Activated CD4-positive, alpha-beta T cell treated with anti-CD3 and anti-CD28 coated beads, Interleukin-2, amount 50 U/mL, for 4 hours (primary cell): ENCODE results near the gene LPP.

Experiments
- DNase-seq, 2 experiments: peaks; one replicate each; pipeline ENCODE4 v3.0.0-alpha.2; 2020

The LPP gene

DNA sequence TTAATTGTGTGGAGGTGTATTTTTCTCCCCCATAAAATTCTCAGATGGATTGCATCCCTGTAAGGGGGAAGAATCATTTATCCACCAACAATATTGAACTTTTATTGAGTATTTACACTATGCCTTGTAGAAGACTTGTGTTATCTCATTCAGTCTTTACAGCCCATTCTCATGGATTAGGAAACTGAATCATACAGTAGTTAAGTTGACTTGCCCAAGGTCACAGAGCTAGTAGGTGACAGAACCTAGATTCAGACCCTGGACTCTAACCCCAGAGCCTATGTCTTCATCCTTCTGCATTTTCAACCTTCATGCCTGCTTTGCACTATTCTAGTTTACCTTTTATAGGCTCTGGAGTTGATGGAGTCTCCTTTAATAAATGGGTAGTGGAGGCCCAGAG lies 226.8 kb downstream of the LPP start:
- no peak for DNase-seq

GRCh38 chr3:188383748-188384147 lies 229.8 kb downstream of the LPP start:
- no peak for DNase-seq

DNA sequence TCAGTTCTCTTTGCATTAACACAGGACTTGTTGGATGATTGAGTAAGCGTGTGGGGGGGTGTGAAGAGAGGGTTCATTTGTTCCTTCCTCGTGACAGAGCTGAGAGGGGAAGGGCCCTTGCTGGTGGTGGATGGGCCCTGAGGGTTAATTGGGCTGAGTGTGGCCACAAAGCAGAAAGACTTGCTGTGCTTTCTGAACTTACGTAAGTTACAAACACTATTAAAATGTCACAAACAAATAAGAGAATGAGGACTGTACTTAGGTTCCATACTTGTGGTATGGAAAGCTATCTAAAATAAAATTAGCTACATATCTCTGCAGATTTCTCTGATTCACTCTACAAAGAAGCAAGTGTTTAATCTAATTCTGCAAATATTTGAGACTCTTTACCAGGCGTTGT lies 231.3 kb downstream of the LPP start:
- DNase-seq, result no peak

DNA sequence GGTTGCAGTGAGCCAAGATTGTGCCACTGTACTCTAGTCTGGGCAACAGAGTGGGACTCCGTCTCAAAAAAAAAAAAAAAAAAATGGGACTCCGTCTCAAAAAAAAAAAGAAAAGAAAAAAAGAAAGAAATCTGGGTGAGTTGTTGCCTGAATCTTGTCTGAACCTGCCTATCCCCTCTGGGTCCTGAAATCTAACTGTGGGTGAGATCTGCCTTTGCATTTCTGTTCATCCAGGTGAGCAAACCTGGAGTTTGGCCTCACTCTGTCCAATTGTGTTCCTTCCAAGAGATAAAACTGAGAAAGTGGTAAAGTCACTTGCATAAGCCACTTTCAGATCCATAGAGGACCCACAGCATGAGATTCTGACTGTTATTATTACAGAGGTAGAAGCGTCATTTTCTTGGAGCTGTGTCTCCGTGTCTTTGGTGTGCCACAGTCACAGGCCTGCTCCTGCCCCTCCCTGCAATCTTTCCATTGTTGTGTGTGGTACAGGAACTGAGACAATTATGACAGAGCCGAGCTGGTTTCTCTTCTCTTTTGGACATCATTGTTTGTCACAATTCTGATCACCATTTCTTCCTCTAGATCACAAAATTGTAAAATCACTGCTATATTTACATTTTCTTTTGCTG lies 235.9 kb downstream of the LPP start:
- peak; percentile 38 to 53 for DNase-seq

- no peak for DNase-seq
Observed at GRCh38 chr3:188390343-188390718, 236.4 kb downstream of the LPP start.

- DNase-seq, result no peak
Observed at GRCh38 chr3:188390775-188391443, 237.0 kb downstream of the LPP start.

DNA sequence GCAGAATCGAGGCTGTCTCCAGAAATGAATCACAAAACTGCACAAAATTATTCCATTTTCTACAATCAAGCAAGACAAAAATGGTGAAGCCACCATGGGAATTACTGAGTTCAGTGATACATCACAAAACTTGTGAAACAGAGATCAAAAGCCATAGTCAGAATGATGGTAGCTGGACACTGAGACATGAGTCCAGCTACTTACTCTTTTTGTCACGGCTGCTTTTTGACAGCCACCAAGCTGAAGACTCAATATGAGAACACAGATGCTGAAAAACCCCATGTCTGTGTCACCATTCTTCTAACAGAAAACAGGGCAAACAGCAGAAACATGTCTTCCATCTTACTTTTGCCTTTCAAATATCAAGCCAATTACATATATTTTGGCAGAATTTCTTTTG lies 237.6 kb downstream of the LPP start:
- no peak for DNase-seq

DNA sequence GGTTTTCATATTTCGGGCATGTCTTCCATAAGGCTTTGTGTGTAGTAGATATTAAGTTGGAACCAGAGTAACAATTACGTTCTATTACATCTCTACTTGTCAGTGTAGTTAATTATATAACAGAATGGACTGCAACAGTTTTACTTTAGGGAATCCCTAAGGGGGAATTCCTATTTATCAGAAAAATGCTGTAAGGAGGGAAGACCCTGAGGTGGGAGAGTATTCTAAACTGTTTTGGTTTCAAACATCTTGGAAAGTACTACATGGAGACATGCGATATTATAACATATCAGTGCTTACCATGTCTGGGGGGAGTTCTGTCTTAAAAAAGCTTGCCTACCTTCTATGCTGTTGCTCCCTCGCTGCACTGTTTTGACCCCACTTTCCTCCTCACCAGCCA lies 238.1 kb downstream of the LPP start:
- no peak for DNase-seq

DNA sequence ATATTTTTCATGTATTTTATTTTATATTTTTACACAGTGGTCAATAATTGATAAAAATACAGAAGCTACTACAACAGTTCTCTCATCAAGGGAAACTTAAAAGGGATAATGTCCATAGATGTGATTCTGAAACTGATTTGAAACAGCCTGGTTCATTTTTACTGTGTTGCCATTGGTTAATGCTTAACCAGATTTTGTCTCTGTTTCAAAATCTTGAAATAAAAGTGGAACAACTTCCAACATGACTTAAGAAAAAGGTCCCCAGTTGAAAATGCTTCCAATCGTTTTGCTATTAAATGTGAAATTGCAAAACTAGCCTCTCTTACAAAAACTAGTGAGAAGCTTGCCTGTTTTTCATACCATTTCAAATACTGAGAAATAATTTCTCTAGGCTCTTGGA lies 240.7 kb downstream of the LPP start:
- DNase-seq, result no peak

- no peak for DNase-seq
Observed at GRCh38 chr3:188396251-188396650, 242.3 kb downstream of the LPP start.

DNA sequence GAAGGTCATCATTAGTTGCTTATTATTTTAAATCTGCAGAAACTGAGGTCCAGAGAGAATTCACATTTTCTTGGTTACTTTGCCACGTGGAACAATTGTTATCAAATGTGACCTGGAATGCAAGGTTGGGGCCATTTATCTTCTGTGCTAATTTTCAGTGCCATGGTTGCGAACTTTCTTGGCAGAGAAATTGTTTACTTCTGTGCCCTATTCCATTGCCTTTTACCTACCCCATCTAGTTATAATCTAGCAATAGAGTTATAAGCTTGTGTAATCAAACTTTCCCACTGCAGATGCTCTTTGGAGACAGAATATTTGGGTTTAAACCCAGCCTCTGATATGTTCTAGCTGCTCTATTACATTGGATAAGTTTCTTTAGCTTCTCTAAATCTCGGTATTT lies 242.9 kb downstream of the LPP start:
- DNase-seq, result no peak

DNA sequence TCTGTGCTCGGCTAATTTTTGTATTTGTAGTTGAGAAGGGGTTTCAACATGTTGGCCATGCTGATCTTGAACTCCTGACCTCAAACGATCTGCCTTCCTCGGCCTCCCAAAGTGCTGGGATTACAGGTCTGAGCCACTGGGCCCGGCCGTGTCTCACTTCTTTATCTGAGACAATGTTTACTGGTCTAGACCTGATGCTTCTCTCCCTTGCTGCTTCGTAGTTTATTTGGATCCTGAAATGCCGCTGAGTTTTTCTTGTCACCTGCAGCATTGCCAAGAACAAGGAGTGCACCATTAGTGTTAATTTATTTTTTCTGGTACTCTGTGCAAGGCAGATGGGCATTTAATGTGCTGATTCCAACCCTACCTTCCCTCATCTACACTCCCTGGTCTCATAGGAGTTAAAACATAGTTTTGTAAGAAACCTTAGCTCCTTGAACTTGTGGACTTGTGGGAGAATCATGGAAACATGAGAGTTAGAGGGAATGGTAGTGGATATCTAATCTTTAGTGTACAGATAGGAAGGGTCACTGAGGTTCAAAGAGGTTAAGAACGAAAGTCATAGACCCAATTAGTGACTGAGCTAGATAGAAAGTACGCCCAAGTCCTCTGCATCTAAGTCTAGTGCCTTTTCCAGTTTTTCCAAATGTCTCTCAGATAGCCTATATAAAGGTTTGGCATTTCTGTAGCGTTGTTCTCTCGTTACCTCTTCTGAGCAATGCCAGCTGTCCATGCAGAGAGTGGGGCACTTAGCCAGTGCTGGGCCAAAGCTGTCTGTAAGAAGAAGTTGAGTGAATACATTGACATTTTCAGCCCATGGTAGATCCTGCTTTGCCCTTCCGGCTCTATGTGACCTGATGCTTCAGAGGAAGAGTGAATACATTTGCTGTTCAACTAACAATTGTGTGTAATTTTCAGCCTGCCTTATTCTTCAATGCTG lies 244.1 kb downstream of the LPP start:
- DNase-seq, result no peak

DNA sequence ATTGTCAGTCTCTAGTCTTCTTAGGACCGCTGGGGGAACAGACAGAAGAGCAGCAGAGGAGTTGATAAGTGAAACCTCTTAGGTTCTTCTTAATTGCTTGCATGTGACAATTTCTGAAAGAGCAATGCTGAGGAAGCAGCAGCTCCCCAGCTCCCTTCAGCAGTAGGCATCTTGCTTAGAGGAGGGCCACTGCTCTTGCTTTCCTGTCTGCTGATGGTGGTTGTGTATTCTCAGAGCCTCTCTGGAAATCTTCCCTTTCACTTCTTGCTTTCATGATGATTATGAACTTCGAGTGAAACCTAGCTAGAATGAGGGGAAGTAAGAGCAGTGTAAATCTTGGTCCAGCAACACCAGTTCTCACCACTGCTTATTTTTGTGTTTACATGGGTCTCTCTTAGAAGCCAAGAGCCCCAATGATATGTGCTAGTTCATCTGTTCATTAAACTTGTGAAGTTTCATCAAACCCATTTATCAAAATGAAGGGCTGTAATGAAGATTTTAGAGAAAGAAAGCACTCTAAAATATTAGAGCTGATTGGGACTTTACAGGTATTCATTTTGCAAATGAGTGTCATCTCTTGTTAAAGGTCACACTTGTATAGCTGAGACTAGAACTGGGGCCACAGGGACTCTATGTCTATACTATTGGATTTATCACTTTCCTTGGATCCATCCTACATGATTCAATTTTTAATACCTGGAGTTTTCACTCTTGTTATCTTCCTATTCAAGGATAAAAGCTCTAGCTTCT lies 246.7 kb downstream of the LPP start:
- DNase-seq, result no peak

DNA sequence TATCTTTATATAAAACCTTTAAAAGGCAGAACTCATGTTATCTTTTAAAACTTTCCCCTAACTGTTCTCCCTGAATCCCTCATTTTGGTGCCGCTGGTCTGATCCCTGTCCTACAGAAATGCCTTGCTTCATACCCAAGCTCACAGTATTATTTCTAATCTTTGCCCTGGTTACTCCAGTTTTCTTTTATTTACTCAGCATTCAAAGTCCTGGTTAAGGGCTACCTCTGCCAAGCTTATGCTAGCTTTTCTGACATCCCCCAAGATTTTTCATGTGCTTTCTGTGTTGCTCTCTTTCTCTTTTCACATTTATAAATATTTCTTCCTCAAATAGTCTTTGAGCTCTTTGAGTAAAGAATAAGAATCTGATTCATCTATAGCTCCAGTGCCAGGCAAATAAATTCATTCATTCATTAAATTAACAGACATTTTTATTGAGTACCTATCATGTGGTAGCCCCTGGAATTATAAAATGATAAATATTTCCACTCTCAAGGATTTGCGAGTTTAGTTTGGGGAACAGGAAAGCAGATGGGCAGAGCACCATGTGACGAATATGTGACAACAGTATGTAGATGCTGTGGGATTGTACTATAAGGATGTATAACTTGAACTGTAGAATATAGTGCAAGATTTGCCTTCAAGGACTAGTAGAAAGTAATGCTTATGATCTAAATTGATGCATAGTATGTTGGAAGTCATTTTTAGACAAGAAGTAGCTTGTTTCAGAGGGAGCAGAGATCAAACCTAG lies 247.5 kb downstream of the LPP start:
- no peak for DNase-seq

GRCh38 chr3:188402229-188402628 lies 248.3 kb downstream of the LPP start:
- DNase-seq, result no peak

GRCh38 chr3:188403404-188403803 lies 249.4 kb downstream of the LPP start:
- no peak for DNase-seq

- DNase-seq, result no peak
Observed at GRCh38 chr3:188404124-188404523, 250.2 kb downstream of the LPP start.

DNA sequence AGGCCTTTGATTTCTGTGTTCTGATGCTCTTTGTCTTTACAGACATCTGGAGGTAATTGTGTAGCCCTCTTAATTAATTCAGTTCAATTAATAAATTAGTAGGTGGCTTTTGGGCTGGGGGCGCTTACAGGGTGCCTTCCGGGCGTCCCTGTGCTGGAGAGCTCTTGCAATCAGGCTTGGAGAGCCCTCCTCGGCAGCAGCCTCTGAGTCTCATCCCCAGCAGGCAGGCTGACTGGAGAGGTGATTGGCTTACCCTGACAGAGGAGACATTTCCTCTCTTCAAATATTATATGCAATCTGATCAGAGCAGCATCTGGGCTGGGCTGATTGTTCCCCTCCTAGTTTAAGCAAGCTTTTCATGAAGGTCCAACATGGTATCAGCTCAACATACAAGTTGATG lies 250.7 kb downstream of the LPP start:
- no peak for DNase-seq

DNA sequence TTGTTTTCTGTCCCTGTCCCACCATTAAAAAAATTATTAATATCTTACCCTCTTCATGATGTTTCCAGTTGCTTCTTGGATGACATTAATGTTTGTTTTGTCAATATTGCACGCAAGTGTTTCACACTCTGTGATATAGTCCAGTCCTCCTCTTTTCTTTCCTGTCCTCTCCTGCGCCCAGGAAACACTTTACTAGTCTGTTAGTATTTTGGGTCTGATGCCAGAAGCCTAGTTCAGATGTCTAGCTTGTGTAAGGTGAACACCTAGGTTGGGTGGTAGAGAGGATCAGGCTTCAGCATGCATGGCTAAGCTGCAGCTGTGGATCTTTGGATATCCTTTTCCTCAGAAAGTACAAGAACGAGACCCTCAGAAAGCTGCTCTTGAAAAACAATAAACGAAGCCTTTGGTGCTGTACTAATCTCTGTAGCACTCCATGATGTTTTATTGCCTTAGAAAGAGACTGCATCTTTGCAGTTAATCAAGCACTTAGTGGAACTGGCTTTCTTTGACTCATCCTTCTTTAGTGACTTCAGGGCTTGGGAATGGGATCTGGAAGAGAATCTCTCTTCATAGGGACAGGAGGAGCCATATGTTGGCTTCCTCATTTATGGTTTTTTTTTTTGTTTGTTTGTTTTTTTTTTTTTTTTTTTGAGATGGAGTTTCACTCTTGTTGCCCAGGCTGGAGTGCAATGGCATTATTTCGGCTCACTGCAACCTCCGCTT lies 253.4 kb downstream of the LPP start:
- no peak for DNase-seq

DNA sequence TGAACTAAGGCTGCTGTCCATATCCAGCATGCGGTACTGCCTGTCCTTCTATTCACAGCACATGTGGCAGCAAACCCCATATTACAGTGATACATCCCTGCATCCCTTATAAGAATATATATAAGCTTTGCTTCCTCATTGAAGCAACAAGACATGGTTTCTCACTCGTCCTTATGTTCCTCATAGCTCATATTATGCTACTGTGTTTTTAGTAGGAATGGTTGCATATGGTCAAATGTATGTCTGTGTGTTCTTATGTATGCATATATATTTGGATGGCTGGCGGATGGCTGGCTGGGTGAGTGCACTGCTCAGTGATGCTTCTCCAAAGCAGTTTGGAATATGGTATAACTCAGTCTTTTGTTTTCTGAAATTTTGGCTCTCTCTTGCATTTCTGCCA lies 254.9 kb downstream of the LPP start:
- DNase-seq, result no peak

- no peak for DNase-seq
Observed at GRCh38 chr3:188411750-188412149, 257.8 kb downstream of the LPP start.

DNA sequence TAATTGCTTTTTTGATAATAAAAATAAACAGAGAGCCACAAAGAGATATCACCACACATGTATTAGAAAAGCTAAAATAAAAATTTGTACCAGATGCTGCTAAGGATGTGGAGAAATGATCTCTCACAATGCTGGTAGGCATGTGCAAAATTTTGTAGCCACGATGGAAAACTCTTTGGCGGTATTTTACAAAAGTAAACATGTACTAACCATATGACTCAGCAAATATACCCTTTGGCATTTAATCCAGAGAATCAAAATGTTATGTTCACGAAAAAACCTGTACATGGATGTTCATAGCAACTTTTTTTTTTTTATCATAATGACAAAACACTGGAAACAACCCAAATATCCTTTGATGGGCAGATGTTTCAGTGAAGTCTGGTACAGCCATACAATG lies 261.2 kb downstream of the LPP start:
- DNase-seq, result no peak
